ENCODE measurements around the gene ARF3. TPM values are rescaled to one million over a fixed set of nuclear protein-coding genes. Genes with fewer than 3 reads are reported as not detected.

ARF3 gene
- total and polyA plus RNA-seq, 2 donors (not counting 1 experiment from before 2014, with no cell fraction given), result 31.7 to 77.5 TPM

DNA sequence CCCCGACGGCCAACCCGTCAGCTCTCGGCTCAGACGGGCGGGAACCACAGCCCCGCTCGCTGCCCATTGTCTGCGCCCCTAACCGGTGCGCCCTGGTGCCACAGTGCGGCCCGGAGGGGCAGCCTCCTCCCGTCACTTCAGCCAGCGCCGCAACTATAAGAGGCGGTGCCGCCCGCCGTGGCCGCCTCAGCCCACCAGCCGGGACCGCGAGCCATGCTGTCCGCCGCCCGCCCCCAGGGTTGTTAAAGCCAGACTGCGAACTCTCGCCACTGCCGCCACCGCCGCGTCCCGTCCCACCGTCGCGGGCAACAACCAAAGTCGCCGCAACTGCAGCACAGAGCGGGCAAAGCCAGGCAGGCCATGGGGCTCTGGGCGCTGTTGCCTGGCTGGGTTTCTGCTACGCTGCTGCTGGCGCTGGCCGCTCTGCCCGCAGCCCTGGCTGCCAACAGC is 21.0 kb upstream of the ARF3 start, which contains the start of gene WNT1:
TSS of gene WNT1 (plus strand) at position 32 of the 450 bp plus-strand sequence. CDS start at position 361, 329 bp downstream.
- Histone ChIP-seq H3K27me3 (replicated peaks in 1 of 4; ENCODE audit: control extremely low read depth in 1 of 4, control insufficient read depth in 3 of 4, insufficient read depth in 4 of 4, low read length in 3 of 4) (peaks cover 2 to 82% (median 46%) of the 10 kb centered on the region in 4 experiments), H3K4me3 (ENCODE audit: control extremely low read depth in 1 of 5, extremely low read depth in 1 of 5, insufficient read depth in 1 of 5, low read depth in 2 of 5, low read length in 4 of 5) (peak within 1 kb of the TSS; percentile 52 to 86 (median 63)), H4K20me1 (ENCODE audit: control insufficient read depth, insufficient read depth, low read length, poor library complexity, severe bottlenecking) (peaks cover 7% of the 10 kb centered on the region), H3K9ac (ENCODE audit: low read length) (peak within 1 kb of the TSS; percentile 76), H2AFZ (ENCODE audit: insufficient read depth, low read depth, low read length, poor library complexity, severe bottlenecking) (peak within 1 kb of the TSS; percentile 86), H3K4me1 (ENCODE audit: control insufficient read depth in 2 of 2, insufficient read depth in 2 of 2, low read length in 2 of 2) (peaks cover 50 to 54% of the 10 kb centered on the region in 2 donors), H3K9me3 (ENCODE audit: control extremely low read depth in 1 of 3, control insufficient read depth in 2 of 3, insufficient read depth in 1 of 3, low read length in 2 of 3) (peaks cover 0 to 28% (median 0%) of the 10 kb centered on the region in 3 donors), H3K4me2 (replicated peaks; ENCODE audit: low read depth, low read length, poor library complexity, severe bottlenecking) (peak within 1 kb of the TSS; percentile 99), H3K36me3 (replicated peaks in 1 of 2; ENCODE audit: control extremely low read depth in 1 of 2, control insufficient read depth in 1 of 2, extremely low read depth in 1 of 2, insufficient read depth in 2 of 2, low read length in 1 of 2) (no peaks in the 10 kb centered on the region), H3K27ac (ENCODE audit: low read length in 2 of 2) (no peak within 1 kb of the TSS), H3K79me2 (ENCODE audit: control insufficient read depth, insufficient read depth, low read length) (no peaks in the 10 kb centered on the region)
- TF ChIP-seq EZH2 (IDR thresholded peaks at IDR 0.05; ENCODE audit: borderline replicate concordance, insufficient read depth, low read depth, low read length, poor library complexity, severe bottlenecking), result peak; percentile 18
- TF ChIP-seq CTCF (IDR thresholded peaks at IDR 0.05), result peak; percentile 77
- DNase-seq, result peak; percentile 61
- Mint-ChIP-seq H3K4me1 (peaks cover 54% of the 10 kb centered on the region), H3K27me3 (peaks cover 67% of the 10 kb centered on the region), H3K27ac (peak within 1 kb of the TSS; percentile 82), H3K9me3 (ENCODE audit: insufficient read depth) (no peaks in the 10 kb centered on the region), H3K4me3 (peak within 1 kb of the TSS; percentile 93)
- CTCF ChIA-PET, result interaction anchor here (0.5 to 9.0 kb wide), 17 partner anchors 10 to 186 kb away, joined by 3 to 71 read pairs (median 8); partner anchors contain the start of genes ARF3, DDX23, FKBP11 and PRKAG1
- POLR2A ChIA-PET, result interaction anchor here (0.6 to 2.8 kb wide), 2 partner anchors 19 to 126 kb away, joined by 5 to 12 read pairs; partner anchors contain the start of gene DDX23
- intact Hi-C loops (cut with micrococcal nuclease), result loop anchor here (1.0 to 2.0 kb wide), 4 partner anchors 8 to 152 kb away; partner anchors contain the start of gene DDX23
- peak; percentile 1 for ATAC-seq (ENCODE audit: low read depth)
- WGBS (ENCODE audit: insufficient coverage), result 3% methylated on average over 45 of the region's 45 CpGs
